HS-5 (cell line): ENCODE measurements around the gene TEC.

ENCODE experiments used
- DNase-seq: peaks from one replicate; pipeline ENCODE4 v3.0.0-alpha.2; 2012; ENCODE audit warnings: low read depth

Gene TEC

GRCh38 chr4:48162162-48162561 is 107.5 kb downstream of the TEC start:
- DNase-seq, result peak; percentile 40

DNA sequence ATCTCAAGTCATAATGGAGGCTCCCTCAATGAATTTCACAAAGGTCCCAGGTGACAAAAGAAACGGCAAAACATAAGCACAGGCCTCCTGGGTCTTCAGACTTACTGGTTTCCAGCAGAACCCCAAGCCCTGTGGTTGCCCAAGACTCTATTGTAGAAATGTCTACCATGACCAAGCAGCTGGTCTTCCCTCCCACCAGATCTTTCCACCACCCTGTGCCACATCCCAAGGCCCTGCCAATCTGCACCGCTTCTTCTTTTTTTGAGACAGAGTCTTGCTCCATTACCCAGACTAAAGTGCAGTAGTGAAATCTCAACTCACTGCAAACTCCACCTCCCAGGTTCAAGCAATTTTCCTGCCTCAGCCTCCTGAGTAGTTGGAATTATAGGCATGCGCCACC is 112.4 kb downstream of the TEC start:
- DNase-seq, result no peak

GRCh38 chr4:48156423-48156822 is 113.2 kb downstream of the TEC start:
- no peak for DNase-seq

- DNase-seq, result no peak
Observed at GRCh38 chr4:48153791-48154550, 115.7 kb downstream of the TEC start.

DNA sequence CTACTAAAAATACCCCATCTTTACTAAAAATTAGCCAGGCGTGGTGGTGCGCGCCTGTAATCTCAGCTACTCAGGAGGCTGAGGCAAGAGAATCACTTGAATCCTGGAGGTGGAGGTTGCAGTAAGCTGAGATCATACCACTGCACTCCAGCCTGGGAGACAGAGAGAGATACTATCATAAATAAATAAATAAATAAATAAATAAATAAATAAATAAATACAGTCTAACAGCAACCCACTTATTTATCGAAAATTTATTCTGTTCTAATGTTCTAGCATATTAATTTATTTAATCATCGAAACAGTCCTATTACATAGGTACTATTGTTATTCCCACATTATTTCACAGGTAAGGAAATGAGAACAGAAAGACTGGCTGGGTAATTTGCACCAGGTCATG is 117.4 kb downstream of the TEC start:
- no peak for DNase-seq

GRCh38 chr4:48149827-48150370 is 119.7 kb downstream of the TEC start:
- DNase-seq, result no peak

- DNase-seq, result no peak
Observed at GRCh38 chr4:48147621-48148020, 122.0 kb downstream of the TEC start.

DNA sequence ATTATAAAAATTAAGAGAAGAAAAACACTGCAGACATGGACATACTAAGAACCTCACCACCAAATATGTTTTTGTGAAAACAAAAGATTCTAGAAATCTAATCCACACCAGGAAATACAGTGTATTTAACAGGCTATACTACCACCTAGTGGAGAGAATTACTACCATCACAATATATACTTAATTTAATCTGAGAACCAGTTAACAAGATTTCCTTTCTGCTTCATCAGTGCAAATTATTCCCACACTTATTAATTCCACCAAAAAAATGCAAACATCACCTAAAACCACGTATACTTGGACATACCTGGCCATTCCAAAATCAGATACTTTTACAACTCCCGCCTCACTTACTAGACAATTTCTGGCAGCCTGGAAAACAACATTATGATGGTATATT is 128.6 kb downstream of the TEC start:
- DNase-seq, result no peak

GRCh38 chr4:48139691-48140090 is 129.9 kb downstream of the TEC start:
- no peak for DNase-seq

- no peak for DNase-seq
Observed at GRCh38 chr4:48138936-48139335, 130.7 kb downstream of the TEC start.

DNA sequence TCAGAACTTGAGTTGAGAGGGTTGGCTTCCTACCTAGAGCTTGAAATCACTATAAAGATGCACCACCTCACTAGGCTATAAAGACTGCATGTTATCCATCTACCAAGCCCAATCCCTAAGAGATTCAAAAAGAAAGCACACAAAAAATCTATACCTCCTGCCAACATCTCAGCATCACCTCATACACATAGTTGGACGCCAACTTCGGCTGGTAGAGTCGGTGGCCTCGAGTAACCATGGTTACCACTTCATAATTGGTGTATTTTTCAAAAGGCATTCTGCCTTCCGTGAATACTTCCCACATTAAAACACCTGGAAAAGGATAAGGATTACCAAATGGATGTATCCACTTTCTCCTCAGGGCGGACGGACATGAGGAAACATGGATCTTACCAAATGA is 131.1 kb downstream of the TEC start:
- no peak for DNase-seq

DNA sequence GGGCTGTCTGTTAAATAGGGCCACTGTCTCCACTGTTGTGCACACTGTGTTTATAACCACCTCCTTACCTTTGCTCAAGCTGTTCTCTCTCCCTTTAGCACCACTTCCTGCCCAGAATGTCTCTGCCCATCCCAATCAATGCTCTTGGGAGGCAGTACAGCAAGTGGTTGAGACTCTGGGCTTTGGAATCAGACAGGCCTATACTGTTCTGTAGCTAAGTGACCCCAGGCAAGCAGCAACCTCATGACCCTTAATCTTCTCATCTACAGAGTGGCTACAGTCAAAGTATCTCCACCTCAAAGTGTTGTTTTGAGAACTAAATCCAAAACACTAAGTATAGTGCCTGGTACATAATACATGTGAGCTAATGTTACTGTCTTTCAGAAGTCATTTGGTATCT is 131.8 kb downstream of the TEC start:
- DNase-seq, result no peak

GRCh38 chr4:48134081-48134480 is 135.6 kb downstream of the TEC start, which contains the start of gene TXK:
TXK (minus strand) TSS chr4:48134250; CDS start chr4:48134170, 80 bp downstream.
- no peak for DNase-seq

DNA sequence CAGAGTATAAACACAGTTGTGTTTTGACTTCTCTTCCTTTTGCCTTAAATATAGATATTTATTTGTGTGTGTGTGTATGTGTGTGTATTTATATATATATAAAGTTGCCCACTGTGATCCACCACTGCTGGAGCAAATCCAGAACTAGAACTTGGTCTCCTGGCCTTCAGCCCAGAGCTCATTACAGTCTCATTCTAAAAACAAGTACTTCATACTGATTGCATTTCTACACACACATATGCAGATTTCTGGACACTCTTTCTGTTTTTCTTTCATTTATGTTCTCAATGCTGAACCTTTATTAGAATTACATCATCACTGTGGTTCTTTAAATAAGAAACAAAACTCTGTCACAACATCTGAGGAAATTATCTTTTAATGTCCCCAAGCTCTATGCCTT is 136.0 kb downstream of the TEC start:
- DNase-seq, result no peak

DNA sequence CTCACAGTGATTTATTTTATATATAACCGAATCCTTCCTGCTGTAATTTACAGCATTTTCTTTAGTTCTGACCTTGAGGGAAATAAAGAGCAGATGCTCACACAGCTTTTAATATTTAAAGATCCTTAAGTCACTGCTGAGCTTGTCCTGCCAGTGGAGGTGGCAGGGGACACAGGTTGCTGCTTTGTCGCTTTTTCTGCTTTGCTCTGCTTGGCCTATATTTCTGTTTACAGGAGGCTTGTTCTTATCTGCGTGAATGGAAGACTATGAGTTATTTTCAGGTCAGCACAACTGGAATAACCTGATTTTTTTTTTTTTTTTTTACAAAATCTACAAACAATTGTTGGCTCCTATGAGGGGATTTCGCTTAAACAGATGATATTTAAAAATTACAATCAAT is 137.9 kb downstream of the TEC start:
- no peak for DNase-seq

DNA sequence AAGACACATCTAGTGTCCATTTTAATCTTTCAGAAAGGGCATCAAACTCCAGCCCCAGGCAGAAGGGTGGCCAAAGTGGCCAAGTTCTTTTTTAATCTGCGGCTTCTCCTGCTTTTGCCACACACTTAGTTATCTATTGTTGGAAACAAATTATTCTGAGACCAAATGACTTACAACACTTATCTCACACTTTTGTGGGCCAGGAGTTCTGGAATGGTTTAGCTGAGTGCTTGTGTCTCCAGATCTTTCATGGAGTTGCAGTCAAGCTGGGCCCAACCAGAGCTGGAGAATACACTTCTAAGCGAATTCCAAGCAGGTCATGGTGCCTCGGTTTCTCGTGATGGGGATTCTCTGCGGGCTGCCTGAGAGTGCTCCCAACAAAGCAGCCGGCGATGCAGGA is 139.5 kb downstream of the TEC start:
- DNase-seq, result no peak

DNA sequence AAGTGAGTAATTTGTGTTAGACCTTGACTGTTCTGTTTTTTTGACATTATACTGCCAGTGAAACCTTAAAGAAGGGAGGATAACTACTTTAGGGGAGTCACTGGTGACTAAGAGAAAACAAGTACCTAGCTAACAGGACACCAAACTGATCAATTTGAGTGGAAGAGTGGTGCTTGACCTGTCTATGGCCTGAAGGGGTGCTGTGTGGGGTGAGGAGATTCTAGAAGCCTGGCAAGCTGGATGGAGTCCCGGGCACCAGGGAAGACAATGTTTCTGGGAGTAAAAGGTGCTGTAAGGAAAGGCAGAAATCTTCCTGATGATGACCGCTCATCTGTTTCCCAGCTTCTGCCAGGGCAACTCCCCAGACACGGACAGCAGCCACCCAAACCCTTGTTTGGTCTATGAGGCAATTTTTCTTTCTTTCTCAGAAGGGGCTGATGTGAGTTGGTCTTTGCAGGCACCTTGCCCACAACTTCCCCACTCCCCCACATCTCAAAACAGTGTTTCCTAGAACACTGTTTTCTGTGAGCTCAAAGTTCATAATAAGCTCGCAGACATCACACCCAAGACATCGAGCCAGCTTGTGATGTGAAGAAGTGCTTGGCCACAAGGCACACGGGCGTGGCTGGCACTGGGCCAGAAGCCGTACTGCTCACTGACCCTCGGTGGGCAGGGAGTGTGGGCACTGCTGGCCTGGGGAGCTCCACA is 140.2 kb downstream of the TEC start:
- DNase-seq, result no peak

DNA sequence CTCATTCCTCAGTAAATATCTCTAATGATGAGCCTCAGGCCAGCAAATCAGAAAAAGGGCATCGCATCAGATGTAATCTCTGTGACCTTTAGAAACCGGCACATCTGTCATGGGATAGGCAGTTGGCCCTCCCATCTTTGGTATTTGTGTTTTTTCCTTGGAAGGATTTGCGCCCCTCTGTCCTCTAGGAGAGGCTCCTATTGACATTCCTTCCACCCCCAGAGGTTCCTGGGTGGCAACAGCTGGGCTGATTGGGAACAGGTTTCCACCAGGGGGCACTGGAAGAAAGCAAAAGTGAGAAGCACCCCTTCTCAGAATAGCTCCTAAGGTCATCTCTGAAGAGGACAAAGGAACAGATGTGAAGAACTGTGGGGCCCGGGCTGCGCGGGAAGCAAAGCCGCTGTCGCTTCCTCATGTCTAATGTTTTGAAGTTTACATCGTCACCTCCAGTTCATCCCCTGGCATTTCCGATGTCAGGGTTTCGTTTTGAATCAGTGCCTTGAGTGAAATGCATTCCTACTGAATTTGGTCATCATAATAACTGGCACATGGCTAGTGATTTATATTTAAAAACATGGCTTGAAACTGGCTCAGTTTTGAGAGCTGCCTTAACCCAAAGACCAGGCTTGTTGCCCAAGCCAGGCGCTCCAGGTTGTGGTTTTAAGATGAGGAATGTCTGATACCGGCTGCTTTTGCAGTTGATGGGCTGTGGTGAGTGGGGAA is 141.8 kb downstream of the TEC start:
- peak; percentile 98 for DNase-seq

GRCh38 chr4:48127231-48127630 is 142.4 kb downstream of the TEC start:
- DNase-seq, result no peak

- DNase-seq, result no peak
Observed at GRCh38 chr4:48126621-48127020, 143.0 kb downstream of the TEC start.

DNA sequence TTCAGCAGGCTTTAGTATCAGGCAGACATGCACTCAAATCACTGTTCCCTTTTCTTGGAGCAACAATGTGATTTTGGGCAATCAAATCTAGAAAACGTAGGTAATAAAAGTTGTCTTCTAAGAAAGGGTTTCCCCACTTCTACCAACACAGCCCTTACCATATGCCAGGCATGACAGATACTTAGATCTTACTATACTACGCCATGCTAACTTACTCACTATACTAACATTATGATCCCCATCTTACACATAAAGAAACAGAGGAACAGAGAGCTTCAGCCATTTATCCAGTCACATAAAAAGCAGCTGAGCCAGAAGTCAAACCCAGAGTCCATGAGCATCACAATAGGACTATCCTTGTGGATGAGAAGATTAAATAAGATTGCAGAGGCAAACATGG is 144.8 kb downstream of the TEC start:
- no peak for DNase-seq

GRCh38 chr4:48122756-48123155 is 146.9 kb downstream of the TEC start:
- DNase-seq, result no peak

DNA sequence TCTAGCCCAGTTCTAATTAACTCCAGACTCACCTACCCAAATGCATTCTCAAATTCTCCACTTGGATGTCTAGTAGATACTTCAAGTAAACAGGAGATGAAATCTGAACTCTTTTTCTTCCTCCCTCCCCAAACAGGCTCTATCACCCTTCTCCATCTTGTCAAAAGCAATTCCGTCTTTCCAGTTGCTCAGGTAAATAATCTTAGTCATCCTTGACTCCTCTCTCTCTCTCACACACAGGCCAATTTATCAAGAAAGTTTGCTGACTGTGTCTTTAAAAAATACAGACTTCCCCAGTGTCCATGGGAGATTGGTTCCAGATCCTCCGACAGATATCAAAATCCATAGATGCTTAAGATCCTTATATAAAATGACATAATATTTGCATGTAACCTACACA is 148.5 kb downstream of the TEC start:
- DNase-seq, result no peak
